ENCODE measurements around the gene TIAM2.

Gene TIAM2

DNA sequence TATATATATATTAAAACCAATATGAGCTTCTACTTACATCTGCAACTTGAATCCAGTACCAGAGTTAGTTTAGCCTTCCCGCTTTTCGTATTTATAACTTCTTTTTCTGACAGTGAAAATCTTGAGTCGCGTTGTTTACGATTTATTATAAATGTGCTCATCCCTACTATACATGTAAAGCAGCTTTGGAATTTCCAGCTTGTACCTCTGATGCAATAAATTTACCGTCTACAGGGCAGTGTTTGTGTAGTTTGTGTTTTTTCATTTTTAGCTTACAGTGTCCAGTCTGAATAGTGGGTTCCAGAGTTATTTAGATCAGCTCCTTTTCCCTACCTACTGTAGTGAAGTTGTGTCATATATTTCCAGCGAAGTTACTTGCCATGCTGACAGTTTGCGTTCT is 66.3 kb downstream of the TIAM2 start:
- TF ChIP-seq, protein P1, sequence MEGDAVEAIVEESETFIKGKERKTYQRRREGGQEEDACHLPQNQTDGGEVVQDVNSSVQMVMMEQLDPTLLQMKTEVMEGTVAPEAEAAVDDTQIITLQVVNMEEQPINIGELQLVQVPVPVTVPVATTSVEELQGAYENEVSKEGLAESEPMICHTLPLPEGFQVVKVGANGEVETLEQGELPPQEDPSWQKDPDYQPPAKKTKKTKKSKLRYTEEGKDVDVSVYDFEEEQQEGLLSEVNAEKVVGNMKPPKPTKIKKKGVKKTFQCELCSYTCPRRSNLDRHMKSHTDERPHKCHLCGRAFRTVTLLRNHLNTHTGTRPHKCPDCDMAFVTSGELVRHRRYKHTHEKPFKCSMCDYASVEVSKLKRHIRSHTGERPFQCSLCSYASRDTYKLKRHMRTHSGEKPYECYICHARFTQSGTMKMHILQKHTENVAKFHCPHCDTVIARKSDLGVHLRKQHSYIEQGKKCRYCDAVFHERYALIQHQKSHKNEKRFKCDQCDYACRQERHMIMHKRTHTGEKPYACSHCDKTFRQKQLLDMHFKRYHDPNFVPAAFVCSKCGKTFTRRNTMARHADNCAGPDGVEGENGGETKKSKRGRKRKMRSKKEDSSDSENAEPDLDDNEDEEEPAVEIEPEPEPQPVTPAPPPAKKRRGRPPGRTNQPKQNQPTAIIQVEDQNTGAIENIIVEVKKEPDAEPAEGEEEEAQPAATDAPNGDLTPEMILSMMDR (IDR thresholded peaks at IDR 0.05; ENCODE audit: low read depth, low read length), result no peak
- in situ Hi-C loops (cut with HindIII; ENCODE audit: low sequenced_read_pairs), result no loop called here

DNA sequence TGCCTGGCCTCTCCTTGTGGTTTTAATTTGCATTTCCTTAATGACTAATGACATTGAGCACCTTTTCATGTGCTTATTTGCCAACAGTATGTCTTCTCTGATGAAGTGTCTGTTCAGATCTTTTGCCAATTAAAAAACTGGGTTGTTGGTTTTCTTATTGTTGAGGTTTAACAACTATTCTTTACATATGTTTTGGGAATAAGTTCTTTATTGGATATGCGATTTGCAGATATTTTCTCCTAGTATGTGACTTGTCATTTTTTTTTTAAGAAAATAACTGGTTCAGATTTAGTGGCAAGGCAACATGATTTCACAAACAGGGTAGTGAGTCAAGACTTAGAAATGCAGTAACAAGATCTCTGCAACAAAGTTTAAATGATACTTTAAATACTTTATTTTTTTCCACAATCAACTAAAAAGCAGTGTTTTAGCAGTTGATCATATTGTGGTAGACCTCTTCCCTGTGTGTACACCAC is 67.8 kb downstream of the TIAM2 start:
- TF ChIP-seq, protein P1 (IDR thresholded peaks at IDR 0.05; ENCODE audit: low read depth, low read length), result no peak

More for the DNA sequence above, 66.3 kb downstream of the TIAM2 start:
- DNase-seq (ENCODE audit: low read depth, low spot score), result no peak
- H3K4me3 ChIP-seq (ENCODE audit: low read depth, low read length), result no peak overlapping the region

DNA sequence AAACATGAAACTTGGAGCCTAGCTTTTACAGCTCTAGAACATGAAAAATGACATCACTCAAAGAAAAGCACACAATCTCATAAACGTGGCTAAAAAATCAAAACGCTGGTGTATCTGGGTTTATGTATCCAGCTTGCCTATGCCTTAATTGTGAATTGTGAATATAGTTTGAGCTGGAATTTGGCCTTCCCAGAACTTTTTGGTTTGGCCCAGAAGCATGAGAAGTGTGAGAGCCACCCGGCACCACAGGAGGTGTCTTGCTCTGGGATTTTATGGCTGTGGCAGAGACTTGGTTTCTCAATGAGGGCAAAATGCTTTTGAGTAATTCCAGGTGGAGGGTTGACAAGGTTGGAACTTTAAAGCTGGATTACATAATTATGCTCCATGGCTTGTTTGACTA is 69.2 kb downstream of the TIAM2 start:
- no peak for DNase-seq (ENCODE audit: low read depth, low spot score)
- TF ChIP-seq, protein P1 (IDR thresholded peaks at IDR 0.05; ENCODE audit: low read depth, low read length), result no peak
- in situ Hi-C loops (cut with HindIII; ENCODE audit: low sequenced_read_pairs), result no loop called here
- H3K4me3 ChIP-seq (ENCODE audit: low read depth, low read length), result no peak overlapping the region

More for the DNA sequence above, 67.8 kb downstream of the TIAM2 start:
- peak; percentile 85 for DNase-seq (ENCODE audit: low read depth, low spot score)
- in situ Hi-C loops (cut with HindIII; ENCODE audit: low sequenced_read_pairs), result no loop called here
- no peak overlapping the region for H3K4me3 ChIP-seq (ENCODE audit: low read depth, low read length)

DNA sequence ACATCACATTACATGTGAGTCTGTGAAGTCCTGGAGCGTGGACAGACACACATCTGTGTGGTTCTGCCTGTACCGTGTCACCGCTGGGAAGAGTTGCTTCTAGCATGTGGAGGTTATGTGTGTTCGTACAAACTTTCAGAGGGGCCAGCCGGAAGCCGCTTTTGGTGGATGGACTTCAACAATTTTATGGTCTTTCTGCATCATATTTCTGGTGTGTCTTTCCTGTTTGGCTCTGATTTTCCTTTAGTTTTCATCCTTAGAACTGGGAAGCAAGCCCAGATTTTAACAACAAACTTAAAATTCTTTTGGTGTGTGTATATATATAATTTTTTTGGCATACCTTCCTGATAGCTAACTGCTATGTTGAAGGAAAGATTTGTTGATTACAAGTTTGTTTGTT is 71.2 kb downstream of the TIAM2 start:
- DNase-seq (ENCODE audit: low read depth, low spot score), result no peak

DNA sequence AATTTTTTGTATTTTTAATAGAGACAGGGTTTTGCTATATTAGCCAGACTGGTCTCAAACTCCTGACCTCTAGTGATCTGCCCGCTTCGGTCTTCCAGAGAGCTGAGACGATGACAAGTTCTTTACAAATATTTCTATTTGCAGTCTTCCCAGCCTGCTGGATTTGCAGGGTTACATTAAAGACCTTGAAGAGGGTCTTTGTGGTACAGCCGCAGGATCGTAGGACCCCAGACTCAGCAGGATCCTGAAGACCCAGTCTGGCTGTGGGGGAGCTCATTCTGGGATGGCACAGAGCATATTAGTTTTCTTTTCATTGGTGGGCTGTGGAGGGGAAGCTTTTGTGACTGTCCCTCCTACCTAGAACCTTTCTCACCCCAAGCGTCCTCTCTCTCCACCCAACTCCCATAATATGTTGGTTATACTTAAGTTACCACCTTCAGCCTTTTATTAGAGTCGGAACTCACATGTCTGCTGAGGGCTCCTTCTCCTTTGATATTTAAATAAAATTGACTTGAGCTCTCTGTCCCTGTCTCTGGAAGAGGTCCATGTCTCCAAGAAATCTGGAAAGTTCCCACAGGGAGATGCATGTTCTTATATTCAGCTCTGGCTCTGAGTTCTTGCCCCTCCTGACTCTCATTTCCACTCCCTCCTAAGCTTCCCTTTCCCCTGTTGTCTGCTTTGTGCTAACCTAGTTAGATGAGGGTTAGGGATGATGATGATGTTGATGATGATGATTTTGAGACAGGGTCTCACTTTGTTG is 72.0 kb downstream of the TIAM2 start:
- TF ChIP-seq, protein P1 (IDR thresholded peaks at IDR 0.05; ENCODE audit: low read depth, low read length), result no peak
- H3K4me3 ChIP-seq (ENCODE audit: low read depth, low read length), result no peak overlapping the region
- no peak for DNase-seq (ENCODE audit: low read depth, low spot score)
- in situ Hi-C loops (cut with HindIII; ENCODE audit: low sequenced_read_pairs), result no loop called here

More for the DNA sequence above, 71.2 kb downstream of the TIAM2 start:
- H3K4me3 ChIP-seq (ENCODE audit: low read depth, low read length), result no peak overlapping the region
- TF ChIP-seq, protein P1 (IDR thresholded peaks at IDR 0.05; ENCODE audit: low read depth, low read length), result no peak
- in situ Hi-C loops (cut with HindIII; ENCODE audit: low sequenced_read_pairs), result no loop called here

DNA sequence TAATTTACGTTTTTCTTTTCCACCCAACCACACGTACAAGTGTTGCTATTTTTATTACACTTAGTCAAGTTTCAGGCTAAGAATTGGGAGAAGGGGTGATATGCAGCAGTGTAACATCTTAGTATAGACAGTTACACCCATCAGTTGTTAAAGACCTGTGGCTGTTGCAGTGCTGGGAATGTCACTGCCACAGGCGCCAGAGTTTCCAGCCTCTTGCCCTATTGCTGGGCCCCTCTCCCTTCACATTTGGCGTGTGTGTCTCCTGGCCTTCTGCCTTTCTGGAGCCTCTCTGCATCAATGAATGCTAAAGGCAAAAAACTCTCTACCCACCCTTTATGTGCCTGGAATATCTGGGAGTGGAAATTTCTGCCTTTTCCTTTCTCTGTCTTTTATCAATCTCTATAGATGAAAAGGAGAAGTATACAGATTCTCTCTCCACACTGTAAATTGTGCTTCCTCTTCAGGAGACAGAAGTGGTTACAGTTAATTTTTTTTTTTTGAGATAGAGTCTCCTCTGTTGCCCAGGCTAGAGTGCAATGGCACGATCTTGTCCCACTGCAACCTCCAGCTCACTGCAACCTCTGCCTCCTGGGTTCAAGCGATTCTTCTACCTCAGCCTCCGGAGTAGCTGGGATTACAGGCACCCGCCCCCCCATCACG is 73.0 kb downstream of the TIAM2 start:
- no peak for DNase-seq (ENCODE audit: low read depth, low spot score)
- TF ChIP-seq, protein P1 (IDR thresholded peaks at IDR 0.05; ENCODE audit: low read depth, low read length), result no peak
- no peak overlapping the region for H3K4me3 ChIP-seq (ENCODE audit: low read depth, low read length)
- in situ Hi-C loops (cut with HindIII; ENCODE audit: low sequenced_read_pairs), result no loop called here
